GM12878 (cell line): ENCODE data around the gene GOLPH3. TPM values are rescaled to one million over a fixed set of nuclear protein-coding genes. Genes with fewer than 3 reads are reported as not detected.

Source experiments
- ATAC-seq: fragments of 200-7000 bp; cut with Tn5 transposase; 3 replicates; pipeline ENCODE4 v1.9.1; 2020; ENCODE audit warnings: mild to moderate bottlenecking, moderate library complexity
- BruUV-seq: library from RNA; stranded (reverse); fragments of 400-500 nt; replicated peaks from 2 replicates; lab custom pipeline; 2021; lab: Mats Ljungman, UMichigan
- CTCF ChIA-PET: fragments of 300-600 bp; sonication (Branson Sonifier 250); formaldehyde crosslinking; extraction: SDS; loops from one replicate; lab custom pipeline; 2021; ENCODE audit warnings: inconsistent platforms; lab: Yijun Ruan, JAX
- POLR2A ChIA-PET: fragments of 350-600 bp; formaldehyde crosslinking; extraction: SDS; loops from one replicate; lab custom pipeline; 2021; ENCODE audit warnings: inconsistent platforms; lab: Charles Lee
- RAD21 ChIA-PET: fragments of 300-600 bp; sonication (Branson Sonifier 250); formaldehyde crosslinking; loops from one replicate; lab custom pipeline; 2023; ENCODE audit warnings: antibody characterized with exemption; ENCODE audit not compliant: unreplicated experiment; lab: Charles Lee
- SMC1A ChIA-PET: fragments of 300-600 bp; sonication (Branson Sonifier 250); formaldehyde crosslinking; loops from one replicate; lab custom pipeline; 2023; ENCODE audit not compliant: unreplicated experiment, uncharacterized antibody; lab: Charles Lee
- DNase-seq: peaks from one replicate; pipeline ENCODE4 v3.0.0-alpha.2; 2011; ENCODE audit warnings: low read depth, low spot score
- FAIRE-seq: peaks from 3 replicates; lab custom pipeline; 2011; peaks lifted over from hg19 to GRCh38; lab: Jason Lieb, UNC
- H2AFZ ChIP-seq: 2 replicates; pipeline ENCODE4 v1.6.0; 2011; ENCODE audit warnings: low read depth, low read length, control low read depth; ENCODE audit not compliant: control insufficient read depth
- H3K27ac ChIP-seq: 2 replicates; pipeline ENCODE4 v1.5.1; 2011; ENCODE audit warnings: control low read depth; ENCODE audit not compliant: control insufficient read depth, insufficient read depth
- H3K27me3 ChIP-seq, 2 experiments: replicated peaks in 1 of 2; 2 replicates each; pipeline versions ENCODE4 v1.6.0 to v1.6.1; 2011; ENCODE audit warnings: low read length in 1 of 2; ENCODE audit not compliant: control insufficient read depth in 2 of 2, insufficient read depth in 2 of 2
- H3K36me3 ChIP-seq, 2 experiments: 2 replicates each; pipeline ENCODE4 v1.5.1; 2011; ENCODE audit warnings: low read length in 1 of 2; ENCODE audit not compliant: control insufficient read depth in 2 of 2, insufficient read depth in 2 of 2
- H3K4me1 ChIP-seq: 2 replicates; pipeline ENCODE4 v1.6.1; 2011; ENCODE audit warnings: mild to moderate bottlenecking, low read length, moderate library complexity, mixed read lengths; ENCODE audit not compliant: control insufficient read depth, insufficient read depth
- H3K4me2 ChIP-seq: 2 replicates; pipeline ENCODE4 v1.6.0; 2011; ENCODE audit warnings: control low read depth; ENCODE audit not compliant: control insufficient read depth, insufficient read depth
- H3K4me3 ChIP-seq: fragments of 200-600 bp; sonication (generic); 2 replicates; pipeline ENCODE4 v1.5.1; 2016
- H3K79me2 ChIP-seq: 2 replicates; pipeline ENCODE4 v1.6.0; 2011; ENCODE audit warnings: low read length; ENCODE audit not compliant: control insufficient read depth, insufficient read depth
- H3K9ac ChIP-seq: 2 replicates; pipeline ENCODE4 v1.8.0; 2011; ENCODE audit warnings: low read length, control low read depth, mixed read lengths; ENCODE audit not compliant: control insufficient read depth, insufficient read depth
- H3K9me3 ChIP-seq: replicated peaks from 3 replicates; pipeline ENCODE4 v1.5.1; 2011; ENCODE audit warnings: mild to moderate bottlenecking, low read length; ENCODE audit not compliant: control insufficient read depth, insufficient read depth
- H4K20me1 ChIP-seq: 2 replicates; pipeline ENCODE4 v1.6.0; 2011; ENCODE audit not compliant: control insufficient read depth, insufficient read depth
- BMI1 ChIP-seq: fragments of 450-650 bp; IDR thresholded peaks from 2 replicates; pipeline ENCODE4 v1.6.1; 2016; ENCODE audit warnings: mild to moderate bottlenecking, moderate library complexity, borderline replicate concordance
- BRCA1 ChIP-seq: IDR thresholded peaks from 2 replicates; pipeline ENCODE4 v1.6.1; 2011; ENCODE audit warnings: low read depth, low read length, improper control_type of control experiment
- E4F1 ChIP-seq: fragments of 450-650 bp; IDR thresholded peaks from 2 replicates; pipeline ENCODE4 v1.6.1; 2018; ENCODE audit warnings: borderline replicate concordance, mild to moderate bottlenecking; ENCODE audit not compliant: partially characterized antibody
- ESRRA ChIP-seq: IDR thresholded peaks from 2 replicates; pipeline ENCODE4 v1.6.1; 2012; ENCODE audit warnings: mild to moderate bottlenecking, low read length, improper control_type of control experiment
- NR2C2 ChIP-seq: IDR thresholded peaks from 2 replicates; pipeline ENCODE4 v1.6.1; 2011; ENCODE audit warnings: borderline replicate concordance, low read depth; ENCODE audit not compliant: control insufficient read depth, insufficient read length
- SIX5 ChIP-seq: IDR thresholded peaks from 2 replicates; pipeline ENCODE4 v1.6.1; 2011; ENCODE audit warnings: mild to moderate bottlenecking, low read depth, low read length, moderate library complexity; ENCODE audit not compliant: severe bottlenecking
- SMAD5 ChIP-seq: IDR thresholded peaks from 2 replicates; pipeline ENCODE4 v1.6.1; 2016; ENCODE audit warnings: antibody characterized with exemption, low read depth
- STAT1 ChIP-seq: fragments of 450-650 bp; conservative IDR thresholded peaks from 2 replicates; pipeline ENCODE4 v1.6.1; 2014; ENCODE audit warnings: antibody characterized with exemption, mild to moderate bottlenecking
- ZSCAN29 ChIP-seq: fragments of 450-650 bp; IDR thresholded peaks from 2 replicates; pipeline ENCODE4 v1.6.1; 2017; ENCODE audit warnings: mild to moderate bottlenecking, moderate library complexity
- WGBS: methylation state at CpG from one replicate; pipeline ENCODE4 v1.1.6; 2016; ENCODE audit warnings: low lambda C conversion rate; ENCODE audit not compliant: insufficient replicate concordance, insufficient coverage; ENCODE audit errors: missing lambda C conversion rate; 5-methylcytosine and 5-hydroxymethylcytosine counted together
- in situ Hi-C: fragments of 300-500 bp; cut with MboI; formaldehyde crosslinking; loops from 9 replicates; pipeline ENCODE4 v1.14.3; 2018; ENCODE audit warnings: mixed read lengths
- intact Hi-C: fragments of 100-400 bp; cut with micrococcal nuclease; formaldehyde crosslinking; loops from one replicate; pipeline ENCODE4 v1.14.2; 2022; ENCODE audit not compliant: unreplicated experiment
- polyA plus RNA-seq, 11 experiments: library from polyadenylated mRNA; depleted of rRNA in 4 of 11; unstranded in 6 of 11; stranded (reverse) in 5 of 11; fragments of >200 nt; fragmentation: Nextera tagmentation in 4 of 11; fragmentation: Illumina TruSeq in 1 of 11; extraction: Ambion mirVana in 4 of 11; extraction: Trizol in 1 of 11; gene quantifications; 1 replicate in 1 of 11; 2 replicates in 10 of 11; pipeline versions ENCODE4 v1.2.1 to v1.2.3, GENCODE V29; 2011 to 2016; ENCODE audit warnings: inconsistent platforms in 2 of 11, missing spikeins in 2 of 11, low read depth in 1 of 11
- total RNA-seq, 4 experiments: library from RNA; depleted of rRNA in 3 of 4; stranded (reverse); fragments of >200 nt in 3 of 4; fragmentation: Illumina TruSeq in 1 of 4; extraction: Trizol in 1 of 4; gene quantifications; 2 replicates each; pipeline versions ENCODE4 v1.2.1 to v1.2.3, GENCODE V29; 2013 to 2021
- TF ChIP-seq, protein P1 (sequence below): fragments of 450-650 bp; IDR thresholded peaks from 2 replicates; pipeline ENCODE4 v1.6.1; 2016; ENCODE audit warnings: mild to moderate bottlenecking
- TF ChIP-seq, protein P2 (sequence below): IDR thresholded peaks from 2 replicates; pipeline ENCODE4 v1.6.1; 2011; ENCODE audit warnings: low read depth, mild to moderate bottlenecking, low read length, moderate library complexity, borderline replicate concordance; ENCODE audit errors: extremely low read depth
- TF ChIP-seq, protein P3 (sequence below): fragments of 450-650 bp; IDR thresholded peaks from 2 replicates; pipeline ENCODE4 v1.6.1; 2017; ENCODE audit warnings: antibody characterized with exemption, mild to moderate bottlenecking, moderate library complexity

GOLPH3 gene
- total and polyA plus RNA-seq, 10 of the 15 experiments (the other 5 are each of a cell fraction or from before 2014, with no cell fraction given): 14.0 to 79.7 (median 43.2) TPM

GRCh38 chr5:32135086-32135485 is 39.0 kb downstream of the GOLPH3 start:
- POLR2A ChIA-PET: no interaction called here
- H2AFZ ChIP-seq: no peak overlapping the region
- 100% methylated on average over 1 of the region's 1 CpG for WGBS

More at GRCh38 chr5:32135086-32135485, 39.0 kb downstream of the GOLPH3 start:
- Histone ChIP-seq H3K9me3 (no peaks in the 10 kb centered on the region), H3K27me3 (no peaks in the 10 kb centered on the region), H3K4me2 (no peak overlapping the region), H3K4me3 (no peak overlapping the region), H3K9ac (no peak overlapping the region), H3K79me2 (peaks cover 1% of the 10 kb centered on the region), H3K4me1 (no peaks in the 10 kb centered on the region), H3K36me3 (peaks cover 2 to 26% of the 10 kb centered on the region in 2 experiments), H3K27ac (no peak overlapping the region), H4K20me1 (no peaks in the 10 kb centered on the region)
- ChIA-PET CTCF (interaction anchor here (1.0 to 1.8 kb wide), 4 partner anchors 9 to 311 kb away, joined by 3 to 7 read pairs (median 4); no protein-coding TSS in a partner anchor), RAD21 (no interaction called here), SMC1A (interaction anchor here (0.7 to 1.3 kb wide), 4 partner anchors 9 to 98 kb away, joined by 3 to 5 read pairs (median 3); no protein-coding TSS in a partner anchor)
- in situ Hi-C loops (no loop called here), intact Hi-C loops (no loop called here)
- TF ChIP-seq, protein P1, sequence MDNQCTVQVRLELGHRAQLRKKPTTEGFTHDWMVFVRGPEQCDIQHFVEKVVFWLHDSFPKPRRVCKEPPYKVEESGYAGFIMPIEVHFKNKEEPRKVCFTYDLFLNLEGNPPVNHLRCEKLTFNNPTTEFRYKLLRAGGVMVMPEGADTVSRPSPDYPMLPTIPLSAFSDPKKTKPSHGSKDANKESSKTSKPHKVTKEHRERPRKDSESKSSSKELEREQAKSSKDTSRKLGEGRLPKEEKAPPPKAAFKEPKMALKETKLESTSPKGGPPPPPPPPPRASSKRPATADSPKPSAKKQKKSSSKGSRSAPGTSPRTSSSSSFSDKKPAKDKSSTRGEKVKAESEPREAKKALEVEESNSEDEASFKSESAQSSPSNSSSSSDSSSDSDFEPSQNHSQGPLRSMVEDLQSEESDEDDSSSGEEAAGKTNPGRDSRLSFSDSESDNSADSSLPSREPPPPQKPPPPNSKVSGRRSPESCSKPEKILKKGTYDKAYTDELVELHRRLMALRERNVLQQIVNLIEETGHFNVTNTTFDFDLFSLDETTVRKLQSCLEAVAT: no peak
- TF ChIP-seq SIX5 (no peak), NR2C2 (no peak), SMAD5 (no peak), STAT1 (no peak), BRCA1 (no peak), BMI1 (no peak), E4F1 (no peak), ESRRA (no peak), ZSCAN29 (no peak)
- TF ChIP-seq, protein P2, sequence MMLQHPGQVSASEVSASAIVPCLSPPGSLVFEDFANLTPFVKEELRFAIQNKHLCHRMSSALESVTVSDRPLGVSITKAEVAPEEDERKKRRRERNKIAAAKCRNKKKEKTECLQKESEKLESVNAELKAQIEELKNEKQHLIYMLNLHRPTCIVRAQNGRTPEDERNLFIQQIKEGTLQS: no peak
- TF ChIP-seq, protein P3, sequence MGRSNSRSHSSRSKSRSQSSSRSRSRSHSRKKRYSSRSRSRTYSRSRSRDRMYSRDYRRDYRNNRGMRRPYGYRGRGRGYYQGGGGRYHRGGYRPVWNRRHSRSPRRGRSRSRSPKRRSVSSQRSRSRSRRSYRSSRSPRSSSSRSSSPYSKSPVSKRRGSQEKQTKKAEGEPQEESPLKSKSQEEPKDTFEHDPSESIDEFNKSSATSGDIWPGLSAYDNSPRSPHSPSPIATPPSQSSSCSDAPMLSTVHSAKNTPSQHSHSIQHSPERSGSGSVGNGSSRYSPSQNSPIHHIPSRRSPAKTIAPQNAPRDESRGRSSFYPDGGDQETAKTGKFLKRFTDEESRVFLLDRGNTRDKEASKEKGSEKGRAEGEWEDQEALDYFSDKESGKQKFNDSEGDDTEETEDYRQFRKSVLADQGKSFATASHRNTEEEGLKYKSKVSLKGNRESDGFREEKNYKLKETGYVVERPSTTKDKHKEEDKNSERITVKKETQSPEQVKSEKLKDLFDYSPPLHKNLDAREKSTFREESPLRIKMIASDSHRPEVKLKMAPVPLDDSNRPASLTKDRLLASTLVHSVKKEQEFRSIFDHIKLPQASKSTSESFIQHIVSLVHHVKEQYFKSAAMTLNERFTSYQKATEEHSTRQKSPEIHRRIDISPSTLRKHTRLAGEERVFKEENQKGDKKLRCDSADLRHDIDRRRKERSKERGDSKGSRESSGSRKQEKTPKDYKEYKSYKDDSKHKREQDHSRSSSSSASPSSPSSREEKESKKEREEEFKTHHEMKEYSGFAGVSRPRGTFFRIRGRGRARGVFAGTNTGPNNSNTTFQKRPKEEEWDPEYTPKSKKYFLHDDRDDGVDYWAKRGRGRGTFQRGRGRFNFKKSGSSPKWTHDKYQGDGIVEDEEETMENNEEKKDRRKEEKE: no peak
- DNase-seq (no peak), FAIRE-seq (peak; percentile 18), ATAC-seq (no peak)
- BruUV-seq: TSS peak; percentile 44
